Transverse colon (tissue), 4 donors: ENCODE data around the gene SAMD8. TPM values are rescaled to one million over a fixed set of nuclear protein-coding genes. Genes with fewer than 3 reads are reported as not detected.
A peak's percentile ranks its signal among the peaks of the same experiment; 100 is the strongest.
"Not testable (repeated sequence)": the region's sequence is repeated elsewhere in the genome, so short reads cannot be mapped to it uniquely, and the experiment has no call there.

Experiments
- DNase-seq: peaks from one replicate; pipeline ENCODE4 v3.0.0-alpha.2; 2019
- H3K27ac ChIP-seq, 4 donors: fragments of 200-600 bp; sonication (generic); 2 replicates each; pipeline ENCODE4 v1.5.1; 2016 to 2018; ENCODE audit warnings: inconsistent platforms in 4 of 4
- H3K27me3 ChIP-seq: fragments of 200-600 bp; sonication (generic); 2 replicates; pipeline ENCODE4 v1.5.1; 2017; ENCODE audit warnings: inconsistent platforms
- H3K36me3 ChIP-seq, 4 donors: fragments of 200-600 bp; sonication (generic); 2 replicates each; pipeline ENCODE4 v1.5.1; 2017 to 2019; ENCODE audit warnings: inconsistent platforms in 4 of 4
- H3K4me1 ChIP-seq, 4 donors: fragments of 200-600 bp; sonication (generic); 2 replicates each; pipeline ENCODE4 v1.5.1; 2017 to 2020; ENCODE audit warnings: inconsistent platforms in 4 of 4
- H3K4me3 ChIP-seq, 4 donors: fragments of 200-600 bp; sonication (generic); 1 replicate in 1 of 4; 2 replicates in 3 of 4; pipeline versions ENCODE4 v1.5.1 to v1.6.1; 2017 to 2019; ENCODE audit warnings: inconsistent platforms in 4 of 4
- H3K9me3 ChIP-seq, 2 donors: fragments of 200-600 bp; sonication (generic); 2 replicates each; pipeline ENCODE4 v1.5.1; 2017 to 2019; ENCODE audit warnings: inconsistent platforms in 2 of 2
- EP300 ChIP-seq: sonication (generic); formaldehyde crosslinking; IDR thresholded peaks from one replicate; pipeline ENCODE4 v1.6.1; 2017; ENCODE audit warnings: antibody characterized with exemption, low read depth
- POLR2A ChIP-seq: fragments of 450-650 bp; IDR thresholded peaks from one replicate; pipeline ENCODE4 v1.6.1; 2016; ENCODE audit warnings: antibody characterized with exemption, mild to moderate bottlenecking, moderate library complexity
- POLR2AphosphoS5 ChIP-seq, 3 donors: sonication (generic); formaldehyde crosslinking; IDR thresholded peaks; one replicate each; pipeline ENCODE4 v1.6.1; 2016; ENCODE audit warnings: antibody characterized with exemption in 3 of 3
- WGBS, 2 donors: methylation state at CpG; one replicate each; pipeline ENCODE4 v1.1.5; 2018; ENCODE audit warnings: low coverage in 1 of 2; 5-methylcytosine and 5-hydroxymethylcytosine counted together
- in situ Hi-C, 4 donors: fragments of 200-750 bp; cut with MboI; loops; one replicate each; pipeline versions ENCODE4 v1.15.0 to v1.15.1; 2017; ENCODE audit warnings: low sequenced_read_pairs in 3 of 4, low pct_ligation_motif_present in 1 of 4, low pct_unique_long_range_greater_than_20kb in 1 of 4
- intact Hi-C: fragments of 100-400 bp; cut with DNase I; formaldehyde crosslinking; loops from one replicate; pipeline ENCODE4 v1.15.1; 2023; ENCODE audit warnings: low total_unique reads
- total RNA-seq, 4 donors: library from RNA; depleted of rRNA; stranded (reverse); fragments of >200 nt; gene quantifications; one replicate each; pipeline ENCODE4 v1.1.0, GENCODE V29; 2016
- TF ChIP-seq, protein P1 (sequence below), 5 experiments: fragments of 200-600 bp in 3 of 5; fragments of 450-650 bp in 2 of 5; sonication (generic) in 3 of 5; IDR thresholded peaks; 1 replicate in 2 of 5; 2 replicates in 3 of 5; pipeline ENCODE4 v1.5.1; 2016 to 2017; ENCODE audit warnings: antibody characterized with exemption in 5 of 5, inconsistent platforms in 3 of 5, mild to moderate bottlenecking in 2 of 5, moderate library complexity in 1 of 5

Gene SAMD8
- total RNA-seq, 4 donors from 2014 or later = 4.6 to 26.6 (median 17.7) TPM

GRCh38 chr10:75189266-75190096 lies 78.0 kb downstream of the SAMD8 start:
- H3K9me3 ChIP-seq = no peaks in the 10 kb centered on the region
- in situ Hi-C loops = no loop called here
- no peak overlapping the region for H3K4me3 ChIP-seq
- no peak overlapping the region for H3K27ac ChIP-seq
- TF ChIP-seq POLR2AphosphoS5 (IDR thresholded peaks at IDR 0.05) = no peak
- no peak for TF ChIP-seq EP300
- TF ChIP-seq, protein P1, sequence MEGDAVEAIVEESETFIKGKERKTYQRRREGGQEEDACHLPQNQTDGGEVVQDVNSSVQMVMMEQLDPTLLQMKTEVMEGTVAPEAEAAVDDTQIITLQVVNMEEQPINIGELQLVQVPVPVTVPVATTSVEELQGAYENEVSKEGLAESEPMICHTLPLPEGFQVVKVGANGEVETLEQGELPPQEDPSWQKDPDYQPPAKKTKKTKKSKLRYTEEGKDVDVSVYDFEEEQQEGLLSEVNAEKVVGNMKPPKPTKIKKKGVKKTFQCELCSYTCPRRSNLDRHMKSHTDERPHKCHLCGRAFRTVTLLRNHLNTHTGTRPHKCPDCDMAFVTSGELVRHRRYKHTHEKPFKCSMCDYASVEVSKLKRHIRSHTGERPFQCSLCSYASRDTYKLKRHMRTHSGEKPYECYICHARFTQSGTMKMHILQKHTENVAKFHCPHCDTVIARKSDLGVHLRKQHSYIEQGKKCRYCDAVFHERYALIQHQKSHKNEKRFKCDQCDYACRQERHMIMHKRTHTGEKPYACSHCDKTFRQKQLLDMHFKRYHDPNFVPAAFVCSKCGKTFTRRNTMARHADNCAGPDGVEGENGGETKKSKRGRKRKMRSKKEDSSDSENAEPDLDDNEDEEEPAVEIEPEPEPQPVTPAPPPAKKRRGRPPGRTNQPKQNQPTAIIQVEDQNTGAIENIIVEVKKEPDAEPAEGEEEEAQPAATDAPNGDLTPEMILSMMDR (IDR thresholded peaks at IDR 0.05) = no peak
- no peak for TF ChIP-seq POLR2A
- 96 to 100% methylated on average over 1 to 12 of the region's 12 CpGs for WGBS, 2 donors
- H3K4me1 ChIP-seq = peaks cover 3 to 68% (median 32%) of the 10 kb centered on the region in 4 donors
- no peaks in the 10 kb centered on the region for H3K27me3 ChIP-seq
- intact Hi-C loops = loop anchor here (5.0 kb wide), 1 partner anchor 48 kb away; the partner anchor contains the start of gene COMTD1
- DNase-seq = no peak
- no peaks in the 10 kb centered on the region for H3K36me3 ChIP-seq

- 32 to 44% methylated on average over 8 to 10 of the region's 10 CpGs for WGBS, 2 donors
- in situ Hi-C loops = no loop called here
Observed at GRCh38 chr10:75191821-75192568, 80.5 kb downstream of the SAMD8 start.

GRCh38 chr10:75194625-75195024 lies 83.2 kb downstream of the SAMD8 start:
- Histone ChIP-seq H3K4me1 (peaks cover 7 to 46% (median 23%) of the 10 kb centered on the region in 4 donors), H3K27ac (peak overlapping the region; percentile 19 to 68 (median 62))
- DNase-seq, H3K27me3 ChIP-seq, in situ Hi-C loops, H3K36me3 ChIP-seq, intact Hi-C loops, H3K9me3 ChIP-seq, H3K4me3 ChIP-seq: not testable (repeated sequence)
- 77 to 100% methylated on average over 1 to 4 of the region's 4 CpGs for WGBS, 2 donors

More at GRCh38 chr10:75191821-75192568, 80.5 kb downstream of the SAMD8 start:
- H3K4me3 ChIP-seq = no peak overlapping the region
- H3K27me3 ChIP-seq = no peaks in the 10 kb centered on the region
- H3K9me3 ChIP-seq = no peaks in the 10 kb centered on the region
- peaks cover 7 to 62% (median 23%) of the 10 kb centered on the region in 4 donors for H3K4me1 ChIP-seq
- DNase-seq = peak; percentile 64
- no peaks in the 10 kb centered on the region for H3K36me3 ChIP-seq
- TF ChIP-seq POLR2A (no peak), POLR2AphosphoS5 (IDR thresholded peaks at IDR 0.05) (peak; percentile 24 to 66 (median 37))
- TF ChIP-seq, protein P1 (IDR thresholded peaks at IDR 0.05) = peak in 2 of 5 experiments; percentile 8 to 12
- intact Hi-C loops = no loop called here
- peak overlapping the region; percentile 70 to 82 (median 74) for H3K27ac ChIP-seq

GRCh38 chr10:75195035-75195763 lies 83.7 kb downstream of the SAMD8 start:
- Histone ChIP-seq H3K27me3 (no peaks in the 10 kb centered on the region), H3K36me3 (no peaks in the 10 kb centered on the region), H3K4me3 (no peak overlapping the region), H3K9me3 (no peaks in the 10 kb centered on the region), H3K4me1 (peaks cover 7 to 46% (median 23%) of the 10 kb centered on the region in 4 donors), H3K27ac (peak overlapping the region; percentile 35 to 68 (median 62))
- intact Hi-C loops = no loop called here
- TF ChIP-seq, protein P1 (IDR thresholded peaks at IDR 0.05) = no peak
- TF ChIP-seq EP300 (no peak), POLR2AphosphoS5 (IDR thresholded peaks at IDR 0.05) (no peak), POLR2A (no peak)
- in situ Hi-C loops = no loop called here
- 65 to 77% methylated on average over 5 to 6 of the region's 6 CpGs for WGBS, 2 donors
- no peak for DNase-seq
